H7 (cell line): ENCODE measurements around the gene CTNNA3. TPM values are rescaled to one million over a fixed set of nuclear protein-coding genes. Genes with fewer than 3 reads are reported as not detected.

ENCODE experiments used
- DNase-seq: peaks from one replicate; pipeline ENCODE4 v3.0.0; 2012
- H3K27me3 ChIP-seq: 2 replicates; pipeline ENCODE4 v1.6.0; 2011; ENCODE audit warnings: mild to moderate bottlenecking, low read length; ENCODE audit not compliant: control insufficient read depth, insufficient read depth
- H3K36me3 ChIP-seq: replicated peaks from 2 replicates; pipeline ENCODE4 v1.5.1; 2011; ENCODE audit warnings: low read length; ENCODE audit not compliant: control insufficient read depth, insufficient read depth
- H3K4me3 ChIP-seq: 2 replicates; pipeline ENCODE4 v1.5.1; 2011; ENCODE audit warnings: low read depth, mild to moderate bottlenecking, control low read depth, low read length, moderate library complexity; ENCODE audit not compliant: insufficient read depth
- total RNA-seq: library from RNA; depleted of rRNA; stranded (reverse); fragments of >200 nt; shearing (Covaris generic); gene quantifications from 2 replicates; pipeline ENCODE4 v1.2.3, GENCODE V29; 2014

The CTNNA3 gene
- total RNA-seq, 1 experiment from 2014 or later = 10.6 TPM

DNA sequence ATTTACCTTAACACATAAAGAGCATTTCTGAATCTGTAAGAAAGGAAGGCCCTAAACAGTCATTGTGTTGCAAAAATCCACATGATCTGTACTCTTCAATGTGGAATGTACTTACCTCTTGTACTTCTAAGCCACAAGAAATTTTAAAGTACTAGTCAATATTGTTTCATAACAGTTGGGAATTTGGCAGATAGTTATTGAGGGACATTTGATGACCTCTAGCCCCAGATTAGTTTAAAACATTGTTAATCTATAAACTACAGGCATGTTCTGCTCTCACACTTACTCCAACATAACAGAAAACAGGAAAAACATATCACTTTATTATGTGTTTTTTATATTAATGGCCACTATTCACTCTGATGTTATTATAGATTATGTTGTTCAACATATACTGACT lies 1755.9 kb downstream of the CTNNA3 start:
- DNase-seq = no peak
- no peak overlapping the region for H3K4me3 ChIP-seq
- no peaks in the 10 kb centered on the region for H3K36me3 ChIP-seq

DNA sequence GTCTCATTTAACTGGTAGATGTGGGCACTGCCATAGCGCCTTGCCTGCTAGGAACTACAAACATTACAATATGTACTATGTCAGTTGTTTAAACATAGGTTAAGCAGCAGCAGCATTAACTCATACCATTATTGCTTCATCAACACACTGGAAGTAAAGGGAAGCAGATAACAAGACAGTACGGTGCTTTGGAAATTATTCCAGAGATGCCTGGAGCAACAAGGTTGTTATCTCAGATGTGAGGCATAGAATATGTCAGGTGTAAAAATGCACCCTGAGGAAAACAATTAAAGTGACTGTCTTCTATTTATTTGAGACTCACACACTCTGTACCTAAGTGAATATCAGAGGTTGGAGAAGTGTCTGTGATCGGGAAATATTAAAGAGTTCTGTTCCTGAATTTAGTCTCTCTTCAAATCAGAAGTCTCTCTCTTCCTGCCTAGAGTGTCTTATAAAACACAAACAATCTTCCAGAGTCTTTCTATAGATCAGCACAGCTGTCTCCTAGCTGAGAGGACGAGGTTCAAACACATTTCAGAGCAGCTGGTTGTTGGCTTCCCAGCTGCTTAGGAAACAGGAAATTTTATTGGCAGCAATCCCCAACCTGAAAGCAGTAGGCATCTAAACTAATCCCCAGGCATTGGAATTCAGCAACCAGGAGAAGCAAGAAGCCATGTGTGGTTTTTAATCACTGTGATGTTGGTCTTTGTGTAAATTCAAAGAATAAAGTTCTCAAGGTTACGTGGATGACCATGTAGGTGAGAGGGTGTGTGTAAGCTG lies 1764.5 kb downstream of the CTNNA3 start:
- H3K27me3 ChIP-seq = no peaks in the 10 kb centered on the region
- no peak overlapping the region for H3K4me3 ChIP-seq
- H3K36me3 ChIP-seq = no peaks in the 10 kb centered on the region
- no peak for DNase-seq

More for the DNA sequence above, 1755.9 kb downstream of the CTNNA3 start:
- no peaks in the 10 kb centered on the region for H3K27me3 ChIP-seq

- no peak for DNase-seq
- Histone ChIP-seq H3K4me3 (no peak overlapping the region), H3K27me3 (no peaks in the 10 kb centered on the region), H3K36me3 (no peaks in the 10 kb centered on the region)
Observed at GRCh38 chr10:65911151-65911835, 1784.7 kb downstream of the CTNNA3 start.

- no peaks in the 10 kb centered on the region for H3K36me3 ChIP-seq
- no peak overlapping the region for H3K4me3 ChIP-seq
- no peak for DNase-seq
- no peaks in the 10 kb centered on the region for H3K27me3 ChIP-seq
Observed at GRCh38 chr10:65910209-65910608, 1785.8 kb downstream of the CTNNA3 start.

DNA sequence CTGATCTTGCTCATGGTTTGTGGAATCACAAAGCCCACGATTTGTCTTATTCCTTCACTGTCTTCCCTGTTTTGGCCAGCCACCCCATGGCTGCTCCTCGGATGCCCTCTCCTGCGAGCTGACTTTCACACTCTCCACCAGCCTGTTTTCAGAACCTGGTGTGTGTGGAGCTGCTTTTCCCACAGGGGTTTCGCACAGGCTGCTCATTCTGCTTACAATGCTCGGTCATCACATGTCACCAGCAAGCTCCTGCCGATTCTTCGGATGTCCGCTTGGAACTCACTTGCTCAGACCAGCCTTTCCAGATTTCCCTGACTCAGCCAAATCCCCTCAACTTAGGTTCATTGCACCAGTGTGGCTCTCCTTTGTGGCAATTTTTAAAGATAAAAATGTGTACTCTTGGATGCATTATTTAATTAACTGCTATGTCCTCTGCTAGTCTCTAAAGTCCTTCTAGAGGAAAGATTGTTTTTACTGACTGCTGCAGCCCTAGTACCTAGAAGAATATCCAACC lies 1788.7 kb downstream of the CTNNA3 start:
- H3K36me3 ChIP-seq = no peaks in the 10 kb centered on the region
- H3K4me3 ChIP-seq = no peak overlapping the region
- no peaks in the 10 kb centered on the region for H3K27me3 ChIP-seq
- no peak for DNase-seq

DNA sequence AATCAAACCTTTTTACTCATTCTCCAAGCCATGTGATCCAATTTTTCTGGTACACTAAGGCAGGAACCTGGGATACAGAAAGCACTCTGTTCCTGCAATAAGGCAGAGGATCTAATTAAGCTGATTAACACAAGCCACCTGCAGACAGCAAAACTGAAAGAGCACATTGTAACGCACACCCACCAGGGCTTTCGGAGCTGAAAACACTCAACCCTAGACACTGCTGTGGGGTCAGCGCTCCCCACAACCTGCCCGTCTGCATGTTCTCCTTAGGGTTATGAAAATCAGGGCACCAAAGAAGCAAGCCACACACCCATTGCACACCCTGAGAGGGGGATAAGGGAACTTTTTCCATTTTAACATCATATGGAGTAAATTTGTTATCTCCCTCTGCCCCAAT lies 1792.4 kb downstream of the CTNNA3 start:
- DNase-seq = no peak
- Histone ChIP-seq H3K4me3 (no peak overlapping the region), H3K27me3 (no peaks in the 10 kb centered on the region), H3K36me3 (no peaks in the 10 kb centered on the region)

DNA sequence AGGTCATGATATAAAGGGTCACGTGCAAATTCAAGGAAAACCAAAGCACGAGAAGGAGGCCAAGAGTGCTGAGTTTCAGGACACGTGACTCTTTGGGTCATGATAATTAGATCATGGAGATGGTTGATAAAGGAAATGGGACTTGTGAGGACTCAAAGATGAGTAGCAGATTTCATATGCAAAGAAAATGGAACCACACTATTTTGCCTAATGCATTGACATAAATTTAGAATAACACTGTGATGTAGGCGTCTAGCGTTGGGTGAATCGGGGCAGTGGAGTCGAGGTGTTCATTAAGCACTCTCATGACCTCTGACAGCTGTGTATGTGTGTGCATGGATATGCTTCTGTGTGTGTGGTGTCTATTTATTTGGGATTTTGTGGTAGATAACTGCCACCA lies 1795.7 kb downstream of the CTNNA3 start:
- Histone ChIP-seq H3K27me3 (no peaks in the 10 kb centered on the region), H3K36me3 (no peaks in the 10 kb centered on the region), H3K4me3 (no peak overlapping the region)
- no peak for DNase-seq

GRCh38 chr10:65898055-65898454 lies 1797.9 kb downstream of the CTNNA3 start:
- no peak for DNase-seq
- Histone ChIP-seq H3K36me3 (no peaks in the 10 kb centered on the region), H3K27me3 (no peaks in the 10 kb centered on the region), H3K4me3 (no peak overlapping the region)

- H3K4me3 ChIP-seq = no peak overlapping the region
- no peaks in the 10 kb centered on the region for H3K36me3 ChIP-seq
- DNase-seq = no peak
- no peaks in the 10 kb centered on the region for H3K27me3 ChIP-seq
Observed at GRCh38 chr10:65894961-65895360, 1801.0 kb downstream of the CTNNA3 start.

- H3K4me3 ChIP-seq = no peak overlapping the region
Observed at GRCh38 chr10:65894379-65894778, 1801.6 kb downstream of the CTNNA3 start.

GRCh38 chr10:65893676-65894075 lies 1802.3 kb downstream of the CTNNA3 start:
- DNase-seq = no peak
- no peak overlapping the region for H3K4me3 ChIP-seq
- H3K36me3 ChIP-seq = no peaks in the 10 kb centered on the region

More at GRCh38 chr10:65894379-65894778, 1801.6 kb downstream of the CTNNA3 start:
- Histone ChIP-seq H3K27me3 (no peaks in the 10 kb centered on the region), H3K36me3 (no peaks in the 10 kb centered on the region)
- DNase-seq = no peak

GRCh38 chr10:65892284-65892683 lies 1803.7 kb downstream of the CTNNA3 start:
- Histone ChIP-seq H3K27me3 (no peaks in the 10 kb centered on the region), H3K4me3 (no peak overlapping the region), H3K36me3 (no peaks in the 10 kb centered on the region)
- DNase-seq = no peak

More at GRCh38 chr10:65893676-65894075, 1802.3 kb downstream of the CTNNA3 start:
- H3K27me3 ChIP-seq = no peaks in the 10 kb centered on the region

- Histone ChIP-seq H3K36me3 (no peaks in the 10 kb centered on the region), H3K4me3 (no peak overlapping the region), H3K27me3 (no peaks in the 10 kb centered on the region)
- no peak for DNase-seq
Observed at GRCh38 chr10:65891073-65891981, 1804.7 kb downstream of the CTNNA3 start.

DNA sequence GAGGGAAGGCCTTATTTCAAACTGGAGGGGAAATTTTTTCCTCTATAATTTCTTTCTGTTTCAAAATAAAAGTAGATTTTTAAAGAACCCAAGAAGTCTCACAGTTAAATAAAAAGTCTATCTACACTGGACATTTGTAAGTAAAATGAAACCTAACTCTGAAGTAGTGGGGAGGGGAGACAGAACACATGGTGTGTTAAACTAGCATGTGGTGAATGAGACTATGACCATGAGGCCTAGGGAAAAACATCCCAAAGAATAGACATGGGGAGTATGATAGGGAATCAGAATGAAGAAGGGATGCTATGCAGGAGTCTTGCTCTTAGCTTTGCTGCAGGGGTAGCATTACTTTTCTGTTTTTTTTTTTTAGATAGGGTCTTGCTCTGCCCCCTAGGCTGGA lies 1831.5 kb downstream of the CTNNA3 start:
- no peaks in the 10 kb centered on the region for H3K36me3 ChIP-seq
- DNase-seq = no peak

More for the DNA sequence above, 1831.5 kb downstream of the CTNNA3 start:
- Histone ChIP-seq H3K4me3 (no peak overlapping the region), H3K27me3 (no peaks in the 10 kb centered on the region)
